Peyer's patch (tissue), 4 donors: ENCODE measurements around the gene OR6V1.

Experiments
- POLR2A ChIP-seq, 2 donors: fragments of 450-650 bp; IDR thresholded peaks; one replicate each; pipeline ENCODE4 v1.5.1; 2017; ENCODE audit warnings: antibody characterized with exemption in 2 of 2, mild to moderate bottlenecking in 2 of 2, moderate library complexity in 2 of 2
- TF ChIP-seq, protein P1 (sequence below), 6 experiments: fragments of 450-650 bp in 4 of 6; fragments of 200-600 bp in 2 of 6; sonication (generic) in 1 of 6; IDR thresholded peaks; one replicate each; pipeline ENCODE4 v1.5.1; 2017 to 2019; ENCODE audit warnings: antibody characterized with exemption in 6 of 6, mild to moderate bottlenecking in 3 of 6, moderate library complexity in 1 of 6

DNA sequence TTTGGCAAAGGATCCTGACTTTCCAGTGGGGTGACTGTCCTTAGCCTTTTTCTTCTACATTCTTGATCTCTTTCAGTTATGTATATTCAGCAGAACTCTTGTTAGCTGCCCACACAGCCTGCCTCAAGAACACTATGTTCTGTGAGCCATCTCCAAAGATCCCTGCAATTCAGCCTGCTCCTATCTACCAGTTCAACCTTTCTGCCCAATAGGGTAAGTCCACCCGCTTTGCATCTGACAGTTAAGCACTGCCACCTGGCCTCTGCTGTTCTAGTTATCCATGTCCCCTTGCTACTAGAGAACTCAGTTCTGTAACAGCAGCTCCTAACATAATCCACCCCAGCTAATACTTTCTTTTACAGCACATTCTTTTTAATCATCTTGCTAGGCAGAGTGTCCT, 38.7 kb upstream of the OR6V1 start:
- TF ChIP-seq, protein P1, sequence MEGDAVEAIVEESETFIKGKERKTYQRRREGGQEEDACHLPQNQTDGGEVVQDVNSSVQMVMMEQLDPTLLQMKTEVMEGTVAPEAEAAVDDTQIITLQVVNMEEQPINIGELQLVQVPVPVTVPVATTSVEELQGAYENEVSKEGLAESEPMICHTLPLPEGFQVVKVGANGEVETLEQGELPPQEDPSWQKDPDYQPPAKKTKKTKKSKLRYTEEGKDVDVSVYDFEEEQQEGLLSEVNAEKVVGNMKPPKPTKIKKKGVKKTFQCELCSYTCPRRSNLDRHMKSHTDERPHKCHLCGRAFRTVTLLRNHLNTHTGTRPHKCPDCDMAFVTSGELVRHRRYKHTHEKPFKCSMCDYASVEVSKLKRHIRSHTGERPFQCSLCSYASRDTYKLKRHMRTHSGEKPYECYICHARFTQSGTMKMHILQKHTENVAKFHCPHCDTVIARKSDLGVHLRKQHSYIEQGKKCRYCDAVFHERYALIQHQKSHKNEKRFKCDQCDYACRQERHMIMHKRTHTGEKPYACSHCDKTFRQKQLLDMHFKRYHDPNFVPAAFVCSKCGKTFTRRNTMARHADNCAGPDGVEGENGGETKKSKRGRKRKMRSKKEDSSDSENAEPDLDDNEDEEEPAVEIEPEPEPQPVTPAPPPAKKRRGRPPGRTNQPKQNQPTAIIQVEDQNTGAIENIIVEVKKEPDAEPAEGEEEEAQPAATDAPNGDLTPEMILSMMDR (IDR thresholded peaks at IDR 0.05): no peak
- no peak for TF ChIP-seq POLR2A (IDR thresholded peaks at IDR 0.05)
